NCI-H748 (cell line): ENCODE measurements around the gene CDK10.
"Not testable (repeated sequence)": the region's sequence is repeated elsewhere in the genome, so short reads cannot be mapped to it uniquely, and the experiment has no call there.

Experiments used
- DNase-seq: peaks from one replicate; lab custom pipeline; 2025; ENCODE audit not compliant: unreplicated experiment; lab: John Stamatoyannopoulos, UW

CDK10 gene

DNA sequence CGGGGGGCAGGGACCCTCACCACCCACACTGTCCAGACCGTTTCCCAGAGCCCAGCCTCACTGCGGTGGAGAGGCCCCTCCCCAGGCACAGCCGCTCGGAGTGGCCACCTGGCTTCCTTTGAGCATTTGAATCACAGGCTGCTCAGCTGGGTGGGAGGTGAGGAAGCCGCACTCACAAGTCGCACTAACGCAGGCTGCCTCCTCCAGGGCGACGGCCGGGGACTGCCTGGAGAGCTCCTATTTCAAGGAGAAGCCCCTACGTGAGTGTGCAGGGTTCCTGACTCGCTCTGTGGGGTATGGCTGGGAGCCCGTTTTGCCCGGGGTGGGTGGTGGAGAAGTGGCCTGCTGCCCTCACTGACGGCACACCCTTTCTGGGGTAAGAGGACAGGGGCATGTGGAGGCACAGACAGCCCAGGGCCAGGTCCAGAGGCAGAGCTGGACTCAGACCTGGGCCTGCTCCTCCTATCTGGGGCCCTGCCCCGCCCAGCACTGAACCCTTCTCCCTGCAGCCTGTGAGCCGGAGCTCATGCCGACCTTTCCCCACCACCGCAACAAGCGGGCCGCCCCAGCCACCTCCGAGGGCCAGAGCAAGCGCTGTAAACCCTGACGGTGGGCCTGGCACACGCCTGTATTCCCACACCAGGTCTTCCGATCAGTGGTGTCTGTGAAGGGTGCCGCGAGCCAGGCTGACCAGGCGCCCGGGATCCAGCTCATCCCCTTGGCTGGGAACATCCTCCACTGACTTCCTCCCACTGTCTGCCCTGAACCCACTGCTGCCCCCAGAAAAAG, 8.8 kb downstream of the CDK10 start:
- no peak for DNase-seq

DNA sequence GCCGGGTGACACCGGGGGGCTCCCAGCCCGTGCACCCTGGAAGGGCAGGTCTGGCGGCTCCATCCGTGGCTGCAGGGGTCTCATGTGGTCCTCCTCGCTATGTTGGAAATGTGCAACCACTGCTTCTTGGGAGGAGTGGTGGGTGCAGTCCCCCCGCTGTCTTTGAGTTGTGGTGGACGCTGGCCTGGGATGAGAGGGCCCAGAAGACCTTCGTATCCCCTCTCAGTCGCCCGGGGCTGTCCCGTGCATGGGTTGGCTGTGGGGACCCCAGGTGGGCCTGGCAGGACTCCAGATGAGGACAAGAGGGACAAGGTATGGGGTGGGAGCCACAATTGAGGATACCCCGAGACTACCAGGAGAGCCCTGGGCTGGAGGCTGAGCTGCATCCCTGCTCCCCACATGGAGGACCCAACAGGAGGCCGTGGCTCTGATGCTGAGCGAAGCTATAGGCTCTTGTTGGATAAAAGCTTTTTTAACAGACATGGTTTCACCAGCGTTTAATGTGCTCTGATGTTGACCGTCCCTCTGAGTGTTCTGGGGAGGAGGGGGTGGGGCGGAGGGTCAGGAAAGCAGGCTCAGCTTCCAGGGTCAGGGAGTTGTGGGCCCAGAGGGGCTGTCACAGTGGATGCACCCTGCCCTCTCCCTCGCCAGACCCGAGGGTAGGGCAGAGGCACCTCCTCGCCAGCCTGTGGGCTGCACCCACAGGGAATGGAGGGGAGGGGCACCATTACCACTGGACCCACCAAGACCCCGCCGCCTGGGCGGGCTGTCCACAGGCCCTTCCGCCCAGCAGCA, 9.6 kb downstream of the CDK10 start:
- DNase-seq, result no peak

DNA sequence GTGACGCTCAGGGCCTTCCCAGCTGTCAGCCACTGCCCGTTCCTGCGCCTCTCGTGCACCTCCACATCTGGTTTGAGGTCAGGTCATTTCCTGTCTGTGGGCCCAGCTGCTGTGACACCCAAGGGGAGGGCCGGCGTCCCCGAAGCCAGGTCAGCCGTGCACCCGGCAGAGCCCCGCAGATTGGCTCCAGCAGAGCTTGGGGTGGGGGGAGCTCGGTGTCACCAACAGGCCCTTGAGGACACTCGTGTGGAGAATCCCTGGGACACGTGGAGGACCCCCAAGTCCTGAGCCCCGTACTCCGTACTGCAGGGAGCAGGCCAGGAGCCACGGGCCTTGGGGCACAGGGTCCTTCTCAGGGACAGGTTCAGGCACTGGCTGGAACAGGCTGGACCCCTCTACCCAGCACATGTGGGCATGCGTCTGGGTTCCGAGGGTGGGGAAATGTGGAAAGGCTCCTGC, 10.2 kb downstream of the CDK10 start:
- DNase-seq, result no peak

DNA sequence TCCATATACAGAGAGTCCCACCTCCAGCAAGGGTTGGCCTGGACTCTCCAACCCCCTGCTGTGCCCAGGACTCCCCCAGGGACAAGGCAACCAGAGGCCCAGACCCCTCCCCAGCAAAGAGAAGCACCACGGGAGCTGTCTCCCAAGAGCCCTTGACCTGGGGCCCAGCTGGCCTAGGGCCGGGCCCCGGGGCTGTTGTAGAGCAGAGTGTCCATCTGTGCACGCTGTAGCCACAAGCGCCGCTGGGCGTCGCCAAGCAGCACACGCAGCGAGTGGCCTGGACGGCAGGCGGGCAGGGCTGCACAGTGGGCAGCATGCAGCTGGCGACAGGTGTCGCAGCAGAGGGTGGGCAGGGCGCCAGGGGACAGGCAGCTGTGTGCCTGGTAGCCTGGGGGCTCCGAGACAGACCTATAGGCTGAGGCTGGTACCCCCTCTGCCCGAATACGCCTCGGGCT, 10.7 kb downstream of the CDK10 start:
- DNase-seq, result peak; percentile 62

DNA sequence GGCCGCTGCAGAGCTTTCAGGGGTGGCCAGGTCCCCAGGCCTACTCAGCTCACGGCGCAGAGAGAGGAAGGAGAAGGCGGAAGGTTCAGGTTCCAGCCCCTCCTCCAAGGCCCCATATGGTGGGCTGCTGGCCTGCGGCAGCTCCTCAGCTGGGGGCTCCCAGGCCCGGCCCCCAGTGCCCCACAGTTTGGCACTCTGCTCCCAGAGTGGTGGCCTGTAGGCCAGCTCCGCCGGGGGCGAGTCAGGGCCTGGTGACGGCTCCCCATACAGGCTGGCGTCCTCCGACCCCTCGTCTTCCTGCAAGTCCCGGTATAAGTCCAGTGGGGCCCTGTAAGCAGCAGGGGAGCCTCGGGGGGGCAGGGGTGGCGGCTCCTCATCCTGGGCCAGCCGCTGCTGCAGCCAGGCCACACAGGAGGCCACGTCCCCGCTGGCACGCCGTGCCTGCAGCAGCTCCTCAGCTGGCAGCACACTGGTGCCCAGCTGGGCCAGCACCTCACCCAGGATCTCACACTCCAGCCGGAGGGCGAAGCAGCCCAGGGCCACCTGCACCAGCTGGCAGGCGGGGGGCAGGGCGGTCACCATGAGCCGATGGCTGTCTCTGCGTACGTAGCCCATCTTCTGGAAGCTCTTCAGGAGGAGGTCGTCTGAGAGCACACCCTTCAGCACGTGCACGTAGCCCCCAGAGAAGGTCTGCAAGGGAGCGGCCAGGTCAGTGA, 11.3 kb downstream of the CDK10 start:
- DNase-seq, result no peak

DNA sequence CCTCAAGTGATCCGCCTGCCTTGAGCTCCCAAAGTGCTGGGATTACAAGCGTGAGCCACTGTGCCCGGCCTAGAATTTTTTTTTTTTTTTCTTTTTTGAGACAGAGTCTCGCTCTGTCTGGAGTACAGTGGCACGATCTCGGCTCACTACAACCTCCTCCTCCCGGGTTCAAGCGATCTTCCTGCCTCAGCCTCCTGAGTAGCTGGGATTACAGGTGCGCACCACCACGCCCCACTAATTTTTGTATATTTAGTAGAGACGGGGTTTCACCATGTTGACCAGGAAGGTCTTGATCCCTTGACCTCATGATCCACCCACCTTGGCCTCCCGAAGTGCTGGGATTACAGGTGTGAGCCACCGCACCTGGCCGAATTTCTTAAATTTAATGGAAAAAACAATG, 12.2 kb downstream of the CDK10 start:
- DNase-seq, result not testable (repeated sequence)

DNA sequence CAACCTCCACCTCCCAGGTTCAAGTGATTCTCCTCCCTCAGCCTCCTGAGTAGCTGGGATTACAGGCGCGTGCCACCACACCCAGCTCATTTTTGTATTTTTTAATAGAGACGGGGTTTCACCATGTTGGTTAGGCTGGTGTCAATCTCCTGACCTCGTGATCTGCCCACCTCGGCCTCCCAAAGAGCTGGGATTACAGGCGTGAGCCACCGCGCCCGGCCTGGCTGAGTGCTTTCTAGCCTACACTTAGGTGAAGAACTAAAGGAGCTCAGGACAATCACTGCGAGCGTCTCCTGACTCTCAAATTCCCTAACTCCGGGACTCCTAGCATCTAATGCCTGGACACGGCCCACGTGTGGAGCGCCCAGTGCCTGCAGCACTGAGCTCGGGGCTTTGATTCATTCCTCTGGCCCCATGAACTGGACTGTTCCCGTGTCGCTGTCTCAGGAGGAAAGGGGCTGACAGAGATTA, 13.2 kb downstream of the CDK10 start:
- not testable (repeated sequence) for DNase-seq

DNA sequence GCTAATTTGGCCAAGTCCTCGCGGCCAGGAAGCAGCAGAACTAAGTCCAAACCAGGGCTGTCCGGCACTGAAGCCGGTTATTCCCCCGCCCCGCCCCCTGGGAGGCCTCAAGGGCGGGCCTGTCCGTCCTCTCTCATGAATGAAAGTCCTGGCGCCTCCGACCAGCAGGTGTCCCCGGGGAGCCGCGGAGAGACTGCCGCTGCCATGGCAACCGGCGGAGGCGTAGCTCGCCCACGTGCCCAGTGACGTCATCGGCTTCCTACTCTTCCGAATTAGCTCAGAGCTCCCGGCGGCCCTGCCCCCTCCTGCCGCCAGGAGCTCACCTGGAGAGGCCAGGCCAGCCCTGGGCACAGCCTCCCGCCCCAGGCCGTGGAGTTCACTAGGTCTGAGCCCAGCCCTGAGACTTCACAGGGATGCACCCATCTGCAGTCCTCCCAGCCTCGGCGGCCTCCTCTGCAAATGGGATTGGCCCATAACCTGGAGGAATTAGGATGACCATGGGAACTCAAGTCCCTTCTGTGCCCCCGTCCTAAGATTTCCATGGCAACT, 13.7 kb downstream of the CDK10 start:
- peak; percentile 99 for DNase-seq

DNA sequence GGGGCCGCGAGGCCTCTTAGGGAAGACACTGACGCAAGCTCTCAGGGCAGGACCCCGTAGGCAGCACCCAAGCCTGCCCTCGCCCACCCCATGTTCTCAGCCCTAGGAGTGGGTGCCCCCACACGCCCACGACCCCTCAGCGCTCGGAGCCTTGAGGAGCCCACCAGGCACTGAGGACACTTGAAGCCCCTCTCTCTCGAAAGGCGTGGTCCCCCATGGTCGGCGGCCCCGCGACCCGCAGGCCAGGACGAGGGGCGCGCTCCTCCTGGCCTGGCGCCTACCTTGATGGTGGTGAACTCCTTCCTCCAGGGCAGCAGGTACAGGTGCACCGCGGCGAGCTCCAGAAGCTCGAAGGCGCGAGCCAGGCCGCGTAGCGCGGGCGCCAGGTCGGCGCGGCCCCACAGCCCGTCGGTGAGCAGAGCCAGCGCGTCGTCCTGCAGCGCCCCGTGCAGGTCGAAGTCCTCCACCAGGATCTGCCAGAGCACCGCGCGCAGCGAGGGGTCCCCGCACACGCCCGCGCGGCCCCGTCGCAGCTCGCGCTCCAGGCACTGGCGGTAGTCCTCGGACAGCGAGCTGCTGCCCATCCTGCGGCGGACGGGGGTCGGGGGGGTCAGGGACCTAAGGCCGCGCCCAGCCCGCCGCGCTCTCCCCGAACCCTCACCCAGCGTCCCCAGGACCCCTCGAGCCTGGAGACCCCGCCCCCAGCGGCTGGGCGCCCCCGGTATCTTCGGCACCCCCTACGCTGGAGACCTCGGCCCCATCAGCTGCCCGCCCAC, 14.3 kb downstream of the CDK10 start:
- DNase-seq, result peak; percentile 79

DNA sequence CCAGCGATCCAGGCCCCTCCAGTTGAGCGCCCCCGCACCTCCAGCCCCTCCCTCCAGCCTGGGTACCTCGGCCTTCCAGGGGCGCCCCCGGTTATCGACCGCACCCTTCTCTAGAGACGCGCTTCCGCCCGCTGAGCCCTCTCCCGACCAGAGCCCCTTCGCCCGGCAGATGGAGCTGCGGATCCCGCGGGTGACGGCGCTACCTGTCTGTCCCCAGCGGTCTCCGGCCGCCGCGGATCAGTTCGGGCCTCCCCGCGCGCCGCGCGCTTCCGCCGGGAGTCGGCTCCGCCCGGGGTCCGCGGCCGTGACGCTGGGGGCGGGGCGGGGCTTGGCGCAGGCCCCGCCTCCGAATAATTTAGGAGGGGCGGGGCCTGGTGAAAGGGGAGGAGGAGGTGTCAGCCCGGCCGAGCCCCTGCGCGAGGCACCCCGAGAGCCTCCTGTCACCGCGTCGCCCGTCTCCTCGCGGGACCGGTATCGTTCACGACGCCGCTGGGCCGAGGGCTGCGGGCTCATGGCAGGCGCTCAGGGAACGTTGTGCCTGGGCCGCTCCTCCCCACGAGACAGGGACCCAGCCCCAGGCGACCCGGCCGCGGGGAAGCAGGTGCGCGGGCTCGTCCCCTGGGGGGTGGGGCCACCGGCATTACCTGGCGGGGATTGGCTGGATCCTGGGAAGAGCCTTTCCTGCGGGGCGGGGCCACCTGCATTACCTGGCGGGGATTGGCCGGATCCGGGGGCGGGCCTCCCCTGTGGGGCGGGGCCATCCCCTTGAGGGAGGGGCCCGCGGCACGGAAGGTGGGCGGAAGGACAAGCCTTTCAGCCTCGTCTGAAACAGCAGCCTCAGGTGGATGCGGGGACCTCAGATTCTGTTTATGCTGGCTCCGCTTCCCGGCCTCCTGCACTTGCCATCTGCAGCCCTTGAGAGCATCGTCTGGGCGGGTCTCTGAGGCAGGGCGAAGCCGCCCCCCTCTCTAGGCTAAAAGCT, 15.2 kb downstream of the CDK10 start, which contains the start of gene SPATA2L:
Gene SPATA2L (minus strand): TSS at position 281 of the 982 bp plus-strand sequence. CDS start 473 bp downstream, outside the sequence.
- peak; percentile 94 for DNase-seq

DNA sequence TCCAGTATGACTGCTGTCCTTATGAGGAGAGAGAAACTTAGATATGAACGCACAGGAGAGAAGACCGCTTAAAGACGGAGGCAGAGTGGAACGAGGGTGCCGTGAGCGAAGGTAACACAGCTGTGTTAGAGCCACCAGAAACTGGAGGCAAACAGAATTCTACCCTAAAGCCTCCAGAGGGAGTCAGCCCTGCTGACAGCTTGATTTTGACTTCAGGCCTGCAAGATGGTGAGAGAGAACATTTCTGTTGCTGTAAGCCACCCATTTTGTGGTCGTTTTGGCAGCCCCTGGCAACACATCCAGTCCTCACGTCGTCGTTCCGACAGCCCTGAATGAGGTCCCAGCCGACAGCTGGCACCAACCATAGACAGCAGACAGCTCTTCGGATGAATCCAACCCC, 17.8 kb downstream of the CDK10 start:
- no peak for DNase-seq

DNA sequence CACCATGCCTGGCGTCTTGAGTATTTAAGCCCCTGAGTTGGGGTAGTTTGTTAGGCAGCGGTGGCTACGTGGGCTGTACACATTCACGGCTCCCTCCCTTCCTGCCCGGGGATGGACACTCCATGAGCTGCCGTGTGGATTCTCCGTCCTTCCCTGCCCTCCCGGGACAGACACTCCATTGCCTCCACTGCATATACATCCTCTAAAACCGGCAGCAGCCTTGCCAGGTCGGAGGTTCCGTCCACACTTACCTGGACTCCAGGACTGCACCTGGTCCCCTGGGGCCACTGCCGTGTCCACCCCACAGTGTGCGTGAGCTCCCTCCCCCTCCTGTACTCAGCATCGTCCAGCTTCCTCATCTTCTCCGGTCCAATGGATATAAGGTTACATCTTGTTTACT, 18.5 kb downstream of the CDK10 start:
- no peak for DNase-seq

DNA sequence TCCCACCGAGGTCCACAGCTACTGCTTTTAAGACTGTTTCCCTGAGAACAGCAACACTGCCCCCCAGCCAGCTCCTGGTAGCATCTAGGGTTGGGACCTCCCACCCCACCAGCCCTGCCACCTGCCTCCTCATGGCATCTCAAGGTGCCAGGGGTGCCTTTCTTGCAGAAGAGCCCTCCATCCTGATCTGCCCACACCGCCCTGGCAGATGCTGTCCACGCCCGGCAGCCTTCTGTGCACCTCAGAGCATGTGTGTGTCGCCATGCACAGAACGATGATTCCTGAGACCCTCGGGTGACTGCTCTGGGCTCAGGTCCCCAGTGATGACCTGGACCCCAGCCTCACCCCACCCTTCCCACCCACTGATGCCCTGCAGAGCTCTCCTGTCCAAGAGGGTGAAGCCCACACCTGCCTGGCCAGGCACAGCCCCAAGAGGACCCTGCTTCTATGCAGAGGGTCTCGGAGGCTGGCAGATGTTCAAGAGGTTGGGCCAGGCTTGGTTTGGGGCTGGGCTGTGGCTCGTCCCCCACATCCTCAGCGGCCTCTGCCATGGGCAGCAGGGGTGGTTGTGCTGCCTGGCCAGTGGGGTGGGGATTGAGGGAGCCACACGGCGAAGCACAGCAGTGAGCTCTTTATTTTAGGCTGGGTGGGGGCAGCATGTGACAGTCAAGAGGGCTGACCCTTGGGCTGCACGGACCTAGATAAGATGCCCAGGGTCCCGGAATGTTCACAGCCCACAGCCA, 20.2 kb downstream of the CDK10 start:
- DNase-seq, result no peak

DNA sequence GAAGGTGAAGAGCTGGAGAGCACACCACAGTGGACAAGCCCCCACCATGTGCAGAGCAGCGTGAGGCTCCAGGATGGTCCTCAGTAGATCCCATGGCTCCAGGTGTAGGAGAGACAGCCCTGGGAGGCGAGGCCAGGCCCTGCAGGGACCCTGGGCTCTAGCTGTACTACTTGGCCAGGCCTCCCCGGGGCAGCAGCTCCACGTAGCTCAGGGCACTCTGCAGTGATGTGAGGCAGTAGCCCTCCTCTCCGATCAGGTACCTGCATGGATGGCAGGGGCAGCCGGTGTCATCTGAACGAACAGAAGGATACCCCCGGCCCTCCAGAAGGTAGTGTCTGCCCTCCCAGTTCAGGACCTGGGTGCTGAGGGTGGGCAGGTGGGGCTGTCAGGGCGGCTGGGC, 21.2 kb downstream of the CDK10 start:
- no peak for DNase-seq

DNA sequence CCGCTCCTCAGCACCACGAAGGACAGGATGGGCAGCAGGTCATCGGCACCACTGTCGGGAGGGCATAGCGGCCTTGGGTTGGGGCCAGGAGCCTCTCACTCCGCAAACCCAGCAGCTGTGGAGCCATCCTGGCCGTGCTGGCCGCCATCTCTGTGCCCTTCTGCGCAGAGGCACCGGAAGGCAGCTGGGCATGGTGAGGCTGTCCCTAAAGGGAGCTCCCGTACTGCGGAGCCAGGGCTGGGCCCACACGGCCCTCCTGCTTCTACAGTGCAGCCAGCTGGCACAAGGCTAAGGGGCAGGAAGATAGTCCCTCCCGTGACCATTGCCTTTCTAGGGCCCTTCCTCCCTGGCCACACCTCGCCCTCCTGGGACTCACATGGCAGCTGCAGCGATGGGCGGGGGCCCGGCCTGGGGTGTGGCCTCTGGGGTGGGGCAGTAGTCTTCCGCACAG, 22.0 kb downstream of the CDK10 start:
- DNase-seq, result no peak

DNA sequence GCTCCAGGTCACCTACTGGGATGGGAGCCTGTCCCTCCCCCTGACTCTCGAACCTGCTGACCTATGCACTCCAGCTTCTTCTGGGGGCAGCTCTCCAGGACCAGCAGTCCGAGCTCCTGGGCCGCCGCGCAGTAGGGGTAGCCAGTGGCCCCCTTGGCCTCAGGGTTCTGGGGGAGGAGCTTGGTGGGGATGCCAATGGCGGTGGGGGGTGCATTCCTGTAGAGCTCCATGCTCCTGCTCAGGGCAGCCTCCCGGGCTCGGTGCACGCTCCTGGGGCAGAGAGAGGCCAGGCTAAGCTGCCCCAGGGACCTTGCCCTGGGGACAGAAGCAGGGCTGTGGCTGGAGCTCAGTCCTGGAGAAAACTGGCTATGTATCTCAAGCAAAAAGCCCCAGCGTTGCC, 22.7 kb downstream of the CDK10 start:
- DNase-seq, result no peak

DNA sequence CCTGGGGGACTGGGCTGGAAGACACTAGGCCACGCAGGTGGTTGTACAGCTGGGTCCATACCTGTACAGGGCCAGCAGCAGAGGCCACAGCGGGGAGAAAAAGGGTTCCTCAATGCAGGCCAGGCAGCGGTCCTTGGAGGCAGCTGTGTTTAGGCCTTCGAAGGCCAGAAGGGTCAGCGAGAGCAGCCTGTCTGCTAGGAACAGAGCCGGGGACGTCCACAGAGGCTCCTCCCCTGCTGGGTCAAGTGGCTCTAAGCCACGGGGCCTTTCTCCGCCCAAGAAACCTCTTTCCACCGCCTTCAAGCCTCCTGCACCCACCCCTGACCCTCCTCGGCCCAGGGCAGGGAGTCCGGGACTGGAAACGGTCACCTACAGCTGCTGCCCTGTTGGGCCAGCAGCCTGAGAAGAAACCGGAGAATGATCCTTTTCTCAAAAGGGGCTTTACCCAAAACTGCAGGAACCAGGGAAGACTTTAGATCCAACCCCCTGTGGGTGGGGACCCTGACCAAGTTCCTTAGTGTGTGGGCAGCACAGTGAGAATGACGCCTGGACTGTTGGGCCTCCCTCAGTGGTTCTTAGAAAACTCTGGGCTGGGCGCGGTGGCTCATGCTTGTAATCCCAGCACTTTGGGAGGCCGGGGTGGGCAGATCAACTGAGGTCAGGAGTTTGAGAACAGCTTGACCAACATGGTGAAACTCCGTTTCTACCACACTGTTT, 23.4 kb downstream of the CDK10 start:
- DNase-seq, result no peak
